Activated effector memory CD4-positive, alpha-beta T cell treated with Interleukin-2 at 50 U/mL for 16 hours (primary cell): ENCODE data around the gene DTNB.
"Not testable (repeated sequence)": the region's sequence is repeated elsewhere in the genome, so short reads cannot be mapped to it uniquely, and the experiment has no call there.

Experiments used
- DNase-seq: peaks from one replicate; pipeline ENCODE4 v3.0.0-alpha.2; 2020

DTNB gene

GRCh38 chr2:25447018-25447417 lies 226.4 kb downstream of the DTNB start:
- DNase-seq, result no peak

- no peak for DNase-seq
Measured at GRCh38 chr2:25446122-25446521, 227.3 kb downstream of the DTNB start.

- no peak for DNase-seq
Measured at GRCh38 chr2:25445464-25445863, 227.9 kb downstream of the DTNB start.

- DNase-seq, result no peak
Measured at GRCh38 chr2:25444608-25445270, 228.6 kb downstream of the DTNB start.

GRCh38 chr2:25443766-25444165 lies 229.6 kb downstream of the DTNB start:
- DNase-seq, result no peak

- no peak for DNase-seq
Measured at GRCh38 chr2:25441353-25441752, 232.0 kb downstream of the DTNB start.

- DNase-seq, result no peak
Measured at GRCh38 chr2:25438793-25439192, 234.6 kb downstream of the DTNB start.

GRCh38 chr2:25437881-25438662 lies 235.3 kb downstream of the DTNB start:
- no peak for DNase-seq

GRCh38 chr2:25435421-25435820 lies 238.0 kb downstream of the DTNB start:
- no peak for DNase-seq

- no peak for DNase-seq
Measured at GRCh38 chr2:25431604-25432003, 241.8 kb downstream of the DTNB start.

- no peak for DNase-seq
Measured at GRCh38 chr2:25430556-25430955, 242.8 kb downstream of the DTNB start.

- DNase-seq, result no peak
Measured at GRCh38 chr2:25426326-25426725, 247.1 kb downstream of the DTNB start.

- DNase-seq, result no peak
Measured at GRCh38 chr2:25424426-25425028, 248.8 kb downstream of the DTNB start.

GRCh38 chr2:25421820-25422411 lies 251.5 kb downstream of the DTNB start:
- DNase-seq, result no peak

GRCh38 chr2:25421289-25421688 lies 252.1 kb downstream of the DTNB start:
- DNase-seq, result no peak

- no peak for DNase-seq
Measured at GRCh38 chr2:25420820-25421237, 252.5 kb downstream of the DTNB start.

GRCh38 chr2:25419678-25420242 lies 253.6 kb downstream of the DTNB start:
- DNase-seq, result no peak

- DNase-seq, result no peak
Measured at GRCh38 chr2:25418944-25419677, 254.3 kb downstream of the DTNB start.

GRCh38 chr2:25417715-25418369 lies 255.5 kb downstream of the DTNB start:
- DNase-seq, result no peak

- DNase-seq, result no peak
Measured at GRCh38 chr2:25416674-25417073, 256.7 kb downstream of the DTNB start.

GRCh38 chr2:25414781-25415180 lies 258.6 kb downstream of the DTNB start:
- DNase-seq, result no peak

- not testable (repeated sequence) for DNase-seq
Measured at GRCh38 chr2:25413409-25413808, 260.0 kb downstream of the DTNB start.
